HepG2 (cell line): ENCODE results near the gene BGN. TPM values are rescaled to one million over a fixed set of nuclear protein-coding genes. Genes with fewer than 3 reads are reported as not detected.

Source experiments
- ATAC-seq: fragments of 200-7000 bp; cut with Tn5 transposase; 3 replicates; pipeline ENCODE4 v1.9.1; 2020; ENCODE audit warnings: mild to moderate bottlenecking, moderate library complexity
- BruUV-seq: library from RNA; stranded (reverse); fragments of 400-500 nt; replicated peaks from 2 replicates; lab custom pipeline; 2021; lab: Mats Ljungman, UMichigan
- CTCF ChIA-PET: fragments of 300-600 bp; formaldehyde crosslinking; extraction: SDS; loops from one replicate; lab custom pipeline; 2021; ENCODE audit warnings: low total read pairs, inconsistent platforms, low intra/inter-chr PET ratio; lab: Yijun Ruan, JAX
- POLR2A ChIA-PET: fragments of 350-600 bp; sonication (Branson Sonifier 250); formaldehyde crosslinking; loops from one replicate; lab custom pipeline; 2020; ENCODE audit warnings: antibody characterized with exemption, inconsistent platforms; lab: Yijun Ruan, JAX
- DNase-seq: peaks from one replicate; pipeline ENCODE4 v3.0.0-alpha.2; 2015; ENCODE audit warnings: low spot score
- FAIRE-seq: peaks from 3 replicates; lab custom pipeline; 2011; peaks lifted over from hg19 to GRCh38; lab: Jason Lieb, UNC
- H2AFZ ChIP-seq: one replicate; pipeline ENCODE4 v1.6.1; 2011; ENCODE audit warnings: low read length, inconsistent platforms
- H3K27ac ChIP-seq: fragments of 300-600 bp; 3 replicates; pipeline ENCODE4 v1.8.0; 2011; ENCODE audit warnings: mixed run types, mild to moderate bottlenecking, mixed read lengths, low read length, inconsistent platforms; ENCODE audit not compliant: insufficient read depth; ENCODE audit errors: extremely low read length
- H3K27me3 ChIP-seq, 2 experiments: fragments of 200-600 bp in 1 of 2; 2 replicates in 1 of 2; 3 replicates in 1 of 2; pipeline versions ENCODE4 v1.6.0 to v1.8.0; 2011; ENCODE audit warnings: low read length in 2 of 2, mild to moderate bottlenecking in 2 of 2, moderate library complexity in 2 of 2, inconsistent platforms in 1 of 2; ENCODE audit not compliant: insufficient read depth in 2 of 2, control insufficient read depth in 1 of 2
- H3K36me3 ChIP-seq, 2 experiments: fragments of 200-600 bp in 1 of 2; replicated peaks in 1 of 2; 2 replicates in 1 of 2; 3 replicates in 1 of 2; pipeline versions ENCODE4 v1.5.1 to v1.8.0; 2011; ENCODE audit warnings: low read length in 2 of 2, inconsistent platforms in 1 of 2; ENCODE audit not compliant: insufficient read depth in 2 of 2, control insufficient read depth in 1 of 2
- H3K4me1 ChIP-seq: 2 replicates; pipeline ENCODE4 v1.5.1; 2012; ENCODE audit warnings: low read length, inconsistent platforms; ENCODE audit not compliant: insufficient read depth
- H3K4me2 ChIP-seq: 2 replicates; pipeline ENCODE4 v1.6.0; 2011; ENCODE audit warnings: low read depth, low read length, inconsistent platforms
- H3K4me3 ChIP-seq, 3 experiments: fragments of 200-600 bp in 1 of 3; sonication (generic), shearing (Covaris generic) in 1 of 3; replicated peaks in 1 of 3; 2 replicates each; pipeline ENCODE4 v1.5.1; 2011 to 2016; ENCODE audit warnings: low read length in 3 of 3, inconsistent platforms in 2 of 3, low read depth in 2 of 3, mild to moderate bottlenecking in 2 of 3, control low read depth in 1 of 3, mixed read lengths in 1 of 3; ENCODE audit not compliant: insufficient read depth in 1 of 3
- H3K79me2 ChIP-seq: one replicate; pipeline ENCODE4 v1.6.1; 2011; ENCODE audit warnings: low read length, inconsistent platforms; ENCODE audit not compliant: insufficient read depth
- H3K9ac ChIP-seq: 2 replicates; pipeline ENCODE4 v1.6.0; 2011; ENCODE audit warnings: mild to moderate bottlenecking, low read depth, low read length, inconsistent platforms; ENCODE audit not compliant: insufficient read depth
- H3K9me3 ChIP-seq: 2 replicates; pipeline ENCODE4 v1.5.1; 2012; ENCODE audit warnings: mild to moderate bottlenecking, low read length
- H4K20me1 ChIP-seq: 2 replicates; pipeline ENCODE4 v1.6.0; 2011; ENCODE audit warnings: inconsistent platforms, mild to moderate bottlenecking, low read length, moderate library complexity; ENCODE audit not compliant: insufficient read depth
- CENPT ChIP-seq: sonication (generic); formaldehyde crosslinking; IDR thresholded peaks from 2 replicates; pipeline ENCODE4 v1.8.0; 2022; ENCODE audit warnings: low read depth, mild to moderate bottlenecking, moderate library complexity, missing genetic modification reagents
- HNRNPLL ChIP-seq: fragments of 200-400 bp; formaldehyde crosslinking; IDR thresholded peaks from 2 replicates; pipeline ENCODE4 v1.6.1; 2017; ENCODE audit warnings: mild to moderate bottlenecking, low read depth, low read length; ENCODE audit not compliant: poor library complexity, severe bottlenecking
- KDM2A ChIP-seq: sonication (generic); formaldehyde crosslinking; IDR thresholded peaks from 2 replicates; pipeline ENCODE4 v1.4.0; 2020; ENCODE audit warnings: low read depth, missing genetic modification reagents, borderline replicate concordance
- MAZ ChIP-seq, 2 experiments: sonication (generic) in 1 of 2; formaldehyde crosslinking in 1 of 2; IDR thresholded peaks; 2 replicates each; pipeline versions ENCODE4 v1.5.0 to v1.6.1; 2012 to 2020; ENCODE audit warnings: low read depth in 2 of 2, mild to moderate bottlenecking in 2 of 2, borderline replicate concordance in 1 of 2, improper control_type of control experiment in 1 of 2, low read length in 1 of 2, missing genetic modification reagents in 1 of 2, moderate library complexity in 1 of 2
- RAD21 ChIP-seq: fragments of 450-650 bp; formaldehyde crosslinking; IDR thresholded peaks from 2 replicates; pipeline ENCODE4 v1.5.0; 2020; ENCODE audit warnings: mild to moderate bottlenecking
- RARG ChIP-seq: sonication (generic); formaldehyde crosslinking; IDR thresholded peaks from 2 replicates; pipeline ENCODE4 v1.4.0; 2020; ENCODE audit warnings: low read depth, mild to moderate bottlenecking, missing genetic modification reagents
- STAG1 ChIP-seq: sonication (generic); formaldehyde crosslinking; IDR thresholded peaks from 2 replicates; pipeline ENCODE4 v1.4.0; 2020; ENCODE audit warnings: missing genetic modification reagents
- TFAP4 ChIP-seq: sonication (generic); IDR thresholded peaks from 2 replicates; pipeline ENCODE4 v1.6.1; 2016; ENCODE audit warnings: low read depth, borderline replicate concordance
- XRCC5 ChIP-seq: fragments of 200-400 bp; formaldehyde crosslinking; optimal IDR thresholded peaks from 2 replicates; pipeline ENCODE3; 2017; ENCODE audit warnings: mild to moderate bottlenecking, low read length
- ZBTB21 ChIP-seq: sonication (generic); formaldehyde crosslinking; IDR thresholded peaks from 2 replicates; pipeline ENCODE4 v1.4.0; 2020; ENCODE audit warnings: missing genetic modification reagents
- ZBTB8A ChIP-seq: sonication (generic); formaldehyde crosslinking; IDR thresholded peaks from 2 replicates; pipeline ENCODE4 v1.4.0; 2020; ENCODE audit warnings: mild to moderate bottlenecking, low read depth, missing genetic modification reagents, borderline replicate concordance
- ZC3H4 ChIP-seq: sonication (generic); formaldehyde crosslinking; IDR thresholded peaks from 2 replicates; pipeline ENCODE4 v1.4.0; 2020; ENCODE audit warnings: missing genetic modification reagents, borderline replicate concordance
- ZFYVE20 ChIP-seq: sonication (generic); formaldehyde crosslinking; IDR thresholded peaks from 2 replicates; pipeline ENCODE4 v1.8.0; 2023; ENCODE audit warnings: low read depth, mild to moderate bottlenecking, moderate library complexity, missing genetic modification reagents, borderline replicate concordance
- ZNF331 ChIP-seq: sonication (generic); formaldehyde crosslinking; IDR thresholded peaks from 2 replicates; pipeline ENCODE4 v1.4.0; 2020; ENCODE audit warnings: missing genetic modification reagents
- WGBS: methylation state at CpG from one replicate; pipeline ENCODE4 v1.1.6; 2017; ENCODE audit warnings: low lambda C conversion rate; 5-methylcytosine and 5-hydroxymethylcytosine counted together
- in situ Hi-C: cut with HindIII; loops from 2 replicates; pipeline ENCODE4 v1.10.0; 2017; ENCODE audit warnings: low pct_unique_long_range_greater_than_20kb; ENCODE audit not compliant: extremely low pct_ligation_motif_present
- intact Hi-C: fragments of 100-400 bp; cut with micrococcal nuclease; formaldehyde crosslinking; loops from one replicate; pipeline ENCODE4 v1.10.0; 2022; ENCODE audit not compliant: unreplicated experiment
- polyA plus RNA-seq, 8 experiments: library from polyadenylated mRNA; depleted of rRNA in 3 of 8; stranded (reverse) in 7 of 8; unstranded in 1 of 8; fragments of >200 nt; fragmentation: Illumina TruSeq in 4 of 8; extraction: Trizol in 4 of 8; gene quantifications; 2 replicates each; pipeline versions ENCODE4 v1.2.1 to v1.2.3, GENCODE V29; 2011 to 2016; ENCODE audit warnings: low read depth in 4 of 8, missing spikeins in 1 of 8, mixed read lengths in 1 of 8; ENCODE audit not compliant: insufficient read depth in 1 of 8
- total RNA-seq, 5 experiments: library from RNA; depleted of rRNA; stranded (reverse); fragments of >200 nt; fragmentation: Illumina TruSeq; extraction: Trizol; gene quantifications; 2 replicates each; pipeline ENCODE4 v1.2.3, GENCODE V29; 2016; ENCODE audit warnings: low read depth in 1 of 5
- TF ChIP-seq, protein P1 (sequence below): sonication (generic); formaldehyde crosslinking; IDR thresholded peaks from 2 replicates; pipeline ENCODE4 v1.4.0; 2020; ENCODE audit warnings: missing genetic modification reagents
- TF ChIP-seq, protein P2 (sequence below): sonication (generic); formaldehyde crosslinking; IDR thresholded peaks from 2 replicates; pipeline ENCODE4 v1.5.0; 2020; ENCODE audit warnings: mild to moderate bottlenecking, missing genetic modification reagents, moderate library complexity

Gene BGN
- total and polyA plus RNA-seq, 2 of the 13 experiments (the other 11 are each of a cell fraction or from before 2014, with no cell fraction given), result 0.18 to 0.63 TPM

DNA sequence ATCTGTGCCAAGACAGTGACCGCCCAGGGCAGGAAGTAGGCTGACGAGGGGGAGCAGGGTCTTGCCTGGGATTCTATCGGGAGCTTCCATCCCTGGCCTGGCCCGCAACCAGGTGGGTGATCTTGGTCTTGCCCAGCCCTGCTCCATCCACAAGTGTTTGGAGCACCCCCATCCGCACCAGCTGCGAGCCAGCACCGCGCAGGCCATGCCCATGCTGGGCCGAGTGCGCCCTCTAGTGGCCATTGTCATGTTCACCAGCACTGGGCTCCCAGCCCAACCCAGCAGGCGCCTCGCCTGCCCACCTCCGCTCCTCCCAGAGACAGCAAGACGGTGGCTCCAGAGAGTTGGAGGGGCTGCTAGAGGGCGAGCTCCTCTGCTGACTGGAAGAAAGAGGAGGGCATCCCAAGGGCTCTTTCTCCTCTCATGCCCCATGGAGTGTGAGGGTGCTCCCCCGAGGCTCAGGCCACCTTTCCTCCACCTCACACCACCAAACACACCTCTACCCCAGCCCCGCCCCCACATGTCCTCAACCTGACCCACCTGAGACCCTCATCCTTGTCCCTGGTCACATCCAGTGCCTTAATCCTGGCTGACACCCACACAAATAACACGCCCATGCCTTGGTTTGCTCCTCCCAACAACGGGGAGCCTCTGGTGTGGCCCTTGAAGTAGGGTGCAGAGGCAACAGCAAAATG is 12.9 kb downstream of the BGN start:
- no peaks in the 10 kb centered on the region for H3K4me1 ChIP-seq
- no peak overlapping the region for H3K9ac ChIP-seq
- ATAC-seq, result peak; percentile 96
- TF ChIP-seq ZBTB21 (no peak), MAZ (IDR thresholded peaks at IDR 0.05; ENCODE audit: borderline replicate concordance, low read depth, low read length) (no peak), MAZ (CRISPR knock-in tag; IDR thresholded peaks at IDR 0.05; ENCODE audit: low read depth) (0 out of 2 replicates have a peak, but pooled peaks have one; percentile 31), XRCC5 (peak; percentile 24), STAG1 (CRISPR knock-in tag) (peak; percentile 91), CENPT (CRISPR knock-in tag) (no peak), ZC3H4 (CRISPR knock-in tag) (no peak), KDM2A (CRISPR knock-in tag) (0 out of 2 replicates have a peak, but pooled peaks have one; percentile 43), ZFYVE20 (CRISPR knock-in tag) (no peak), RARG (no peak), HNRNPLL (peak; percentile 21), TFAP4 (peak; percentile 50; the same call in 1 of the 2 replicates), ZBTB8A (CRISPR knock-in tag) (no peak), RAD21 (peak; percentile 87), ZNF331 (CRISPR knock-in tag) (0 out of 2 replicates have a peak, but pooled peaks have one; percentile 53)
- TF ChIP-seq, protein P1, sequence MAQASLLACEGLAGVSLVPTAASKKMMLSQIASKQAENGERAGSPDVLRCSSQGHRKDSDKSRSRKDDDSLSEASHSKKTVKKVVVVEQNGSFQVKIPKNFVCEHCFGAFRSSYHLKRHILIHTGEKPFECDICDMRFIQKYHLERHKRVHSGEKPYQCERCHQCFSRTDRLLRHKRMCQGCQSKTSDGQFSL, result peak; percentile 78
- TF ChIP-seq, protein P2, sequence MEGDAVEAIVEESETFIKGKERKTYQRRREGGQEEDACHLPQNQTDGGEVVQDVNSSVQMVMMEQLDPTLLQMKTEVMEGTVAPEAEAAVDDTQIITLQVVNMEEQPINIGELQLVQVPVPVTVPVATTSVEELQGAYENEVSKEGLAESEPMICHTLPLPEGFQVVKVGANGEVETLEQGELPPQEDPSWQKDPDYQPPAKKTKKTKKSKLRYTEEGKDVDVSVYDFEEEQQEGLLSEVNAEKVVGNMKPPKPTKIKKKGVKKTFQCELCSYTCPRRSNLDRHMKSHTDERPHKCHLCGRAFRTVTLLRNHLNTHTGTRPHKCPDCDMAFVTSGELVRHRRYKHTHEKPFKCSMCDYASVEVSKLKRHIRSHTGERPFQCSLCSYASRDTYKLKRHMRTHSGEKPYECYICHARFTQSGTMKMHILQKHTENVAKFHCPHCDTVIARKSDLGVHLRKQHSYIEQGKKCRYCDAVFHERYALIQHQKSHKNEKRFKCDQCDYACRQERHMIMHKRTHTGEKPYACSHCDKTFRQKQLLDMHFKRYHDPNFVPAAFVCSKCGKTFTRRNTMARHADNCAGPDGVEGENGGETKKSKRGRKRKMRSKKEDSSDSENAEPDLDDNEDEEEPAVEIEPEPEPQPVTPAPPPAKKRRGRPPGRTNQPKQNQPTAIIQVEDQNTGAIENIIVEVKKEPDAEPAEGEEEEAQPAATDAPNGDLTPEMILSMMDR (CRISPR knock-in tag), result peak; percentile 94
- intact Hi-C loops (loop anchor here (1.0 kb wide), 2 partner anchors 36 to 46 kb away; no protein-coding TSS in a partner anchor), in situ Hi-C loops (loop anchor here (5.0 to 10.0 kb wide), 2 partner anchors 35 to 53 kb away; partner anchors contain the start of gene HAUS7)
- H3K27me3 ChIP-seq, result no peaks in the 10 kb centered on the region
- ChIA-PET CTCF (interaction anchor here (0.9 to 2.6 kb wide), 4 partner anchors 37 to 566 kb away, joined by 4 to 20 read pairs (median 12); partner anchors contain the start of gene HAUS7), POLR2A (no interaction called here)
- H3K4me2 ChIP-seq, result no peak overlapping the region
- no peaks in the 10 kb centered on the region for H3K36me3 ChIP-seq
- H2AFZ ChIP-seq, result no peak overlapping the region
- H4K20me1 ChIP-seq, result no peaks in the 10 kb centered on the region
- DNase-seq, result peak; percentile 27
- H3K27ac ChIP-seq, result no peak overlapping the region
- 33% methylated on average over 3 of the region's 19 CpGs for WGBS
- H3K4me3 ChIP-seq, result no peak overlapping the region
- no TSS peak for BruUV-seq
- peak; percentile 26 for FAIRE-seq
- no peaks in the 10 kb centered on the region for H3K9me3 ChIP-seq
- no peaks in the 10 kb centered on the region for H3K79me2 ChIP-seq
